ENCODE results near the gene RET. TPM values are rescaled to one million over a fixed set of nuclear protein-coding genes. Genes with fewer than 3 reads are reported as not detected.

RET gene
- total and polyA plus RNA-seq, 2 experiments from 2014 or later, result 0.50 TPM; not detected in 1

GRCh38 chr10:43043773-43044447, 33.0 kb upstream of the RET start:
- Histone ChIP-seq H3K79me2 (no peaks in the 10 kb centered on the region), H3K4me3 (no peak overlapping the region), H3K36me3 (replicated peaks; ENCODE audit: insufficient read depth, low read depth) (no peaks in the 10 kb centered on the region), H3K4me2 (no peak overlapping the region), H3K9me2 (replicated peaks; ENCODE audit: insufficient read depth) (no peaks in the 10 kb centered on the region), H2AFZ (no peak overlapping the region), H3K27ac (no peak overlapping the region), H3K27me3 (no peaks in the 10 kb centered on the region), H4K20me1 (ENCODE audit: insufficient read depth, poor library complexity, severe bottlenecking) (no peaks in the 10 kb centered on the region), H3K4me1 (ENCODE audit: insufficient read depth) (peaks cover 2% of the 10 kb centered on the region), H3K9me3 (ENCODE audit: low read depth) (no peaks in the 10 kb centered on the region)
- WGBS (ENCODE audit: low lambda C conversion rate, missing lambda C conversion rate), result 85% methylated on average over 9 of the region's 9 CpGs
- no peak for TF ChIP-seq EZH2phosphoT487 (IDR thresholded peaks at IDR 0.05; ENCODE audit: low read depth, severe bottlenecking, unreplicated experiment)
- TF ChIP-seq EZH2 (IDR thresholded peaks at IDR 0.05; ENCODE audit: borderline replicate concordance), result no peak
- TF ChIP-seq, protein P1, sequence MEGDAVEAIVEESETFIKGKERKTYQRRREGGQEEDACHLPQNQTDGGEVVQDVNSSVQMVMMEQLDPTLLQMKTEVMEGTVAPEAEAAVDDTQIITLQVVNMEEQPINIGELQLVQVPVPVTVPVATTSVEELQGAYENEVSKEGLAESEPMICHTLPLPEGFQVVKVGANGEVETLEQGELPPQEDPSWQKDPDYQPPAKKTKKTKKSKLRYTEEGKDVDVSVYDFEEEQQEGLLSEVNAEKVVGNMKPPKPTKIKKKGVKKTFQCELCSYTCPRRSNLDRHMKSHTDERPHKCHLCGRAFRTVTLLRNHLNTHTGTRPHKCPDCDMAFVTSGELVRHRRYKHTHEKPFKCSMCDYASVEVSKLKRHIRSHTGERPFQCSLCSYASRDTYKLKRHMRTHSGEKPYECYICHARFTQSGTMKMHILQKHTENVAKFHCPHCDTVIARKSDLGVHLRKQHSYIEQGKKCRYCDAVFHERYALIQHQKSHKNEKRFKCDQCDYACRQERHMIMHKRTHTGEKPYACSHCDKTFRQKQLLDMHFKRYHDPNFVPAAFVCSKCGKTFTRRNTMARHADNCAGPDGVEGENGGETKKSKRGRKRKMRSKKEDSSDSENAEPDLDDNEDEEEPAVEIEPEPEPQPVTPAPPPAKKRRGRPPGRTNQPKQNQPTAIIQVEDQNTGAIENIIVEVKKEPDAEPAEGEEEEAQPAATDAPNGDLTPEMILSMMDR (IDR thresholded peaks at IDR 0.05; ENCODE audit: poor library complexity), result no peak
- DNase-seq (ENCODE audit: low spot score), result no peak

GRCh38 chr10:43044448-43044921, 32.4 kb upstream of the RET start:
- TF ChIP-seq EZH2 (IDR thresholded peaks at IDR 0.05; ENCODE audit: borderline replicate concordance) (no peak), EZH2phosphoT487 (IDR thresholded peaks at IDR 0.05; ENCODE audit: low read depth, severe bottlenecking, unreplicated experiment) (no peak)
- TF ChIP-seq, protein P1 (IDR thresholded peaks at IDR 0.05; ENCODE audit: poor library complexity), result no peak
- 66% methylated on average over 10 of the region's 10 CpGs for WGBS (ENCODE audit: low lambda C conversion rate, missing lambda C conversion rate)
- no peaks in the 10 kb centered on the region for H3K9me3 ChIP-seq (ENCODE audit: low read depth)
- no peak overlapping the region for H3K4me2 ChIP-seq
- H3K36me3 ChIP-seq (replicated peaks; ENCODE audit: insufficient read depth, low read depth), result no peaks in the 10 kb centered on the region
- no peaks in the 10 kb centered on the region for H3K27me3 ChIP-seq
- no peak overlapping the region for H3K4me3 ChIP-seq
- no peak overlapping the region for H3K27ac ChIP-seq
- no peaks in the 10 kb centered on the region for H4K20me1 ChIP-seq (ENCODE audit: insufficient read depth, poor library complexity, severe bottlenecking)
- H3K4me1 ChIP-seq (ENCODE audit: insufficient read depth), result peaks cover 2% of the 10 kb centered on the region
- no peaks in the 10 kb centered on the region for H3K9me2 ChIP-seq (replicated peaks; ENCODE audit: insufficient read depth)
- H2AFZ ChIP-seq, result no peak overlapping the region
- no peaks in the 10 kb centered on the region for H3K79me2 ChIP-seq
- DNase-seq (ENCODE audit: low spot score), result no peak

GRCh38 chr10:43044961-43045621, 31.8 kb upstream of the RET start:
- H3K9me3 ChIP-seq (ENCODE audit: low read depth), result no peaks in the 10 kb centered on the region
- TF ChIP-seq, protein P1 (IDR thresholded peaks at IDR 0.05; ENCODE audit: poor library complexity), result no peak
- TF ChIP-seq EZH2 (IDR thresholded peaks at IDR 0.05; ENCODE audit: borderline replicate concordance) (no peak), EZH2phosphoT487 (IDR thresholded peaks at IDR 0.05; ENCODE audit: low read depth, severe bottlenecking, unreplicated experiment) (no peak)
- no peak overlapping the region for H3K27ac ChIP-seq

More at GRCh38 chr10:43044961-43045621, 31.8 kb upstream of the RET start:
- H2AFZ ChIP-seq, result no peak overlapping the region
- H3K36me3 ChIP-seq (replicated peaks; ENCODE audit: insufficient read depth, low read depth), result no peaks in the 10 kb centered on the region
- H3K27me3 ChIP-seq, result no peaks in the 10 kb centered on the region
- DNase-seq (ENCODE audit: low spot score), result no peak
- no peak overlapping the region for H3K4me3 ChIP-seq
- no peak overlapping the region for H3K4me2 ChIP-seq
- peaks cover 2% of the 10 kb centered on the region for H3K4me1 ChIP-seq (ENCODE audit: insufficient read depth)
- H3K79me2 ChIP-seq, result no peaks in the 10 kb centered on the region
- no peaks in the 10 kb centered on the region for H3K9me2 ChIP-seq (replicated peaks; ENCODE audit: insufficient read depth)
- H4K20me1 ChIP-seq (ENCODE audit: insufficient read depth, poor library complexity, severe bottlenecking), result no peaks in the 10 kb centered on the region
- 81% methylated on average over 14 of the region's 14 CpGs for WGBS (ENCODE audit: low lambda C conversion rate, missing lambda C conversion rate)

Measured in hepatocyte (in vitro differentiated cells).